GM08714 (cell line): ENCODE results near the gene UBASH3A.

ENCODE experiments used
- H3K4me3 ChIP-seq: fragments of 200-500 bp; sonication (Bioruptor generic); 2 replicates; pipeline ENCODE4 v1.5.1; 2014; ENCODE audit warnings: mild to moderate bottlenecking, low read length, inconsistent platforms
- ZNF274 ChIP-seq: IDR thresholded peaks from 2 replicates; pipeline ENCODE4 v1.6.1; 2012; ENCODE audit warnings: mild to moderate bottlenecking, low read depth, low read length

Gene UBASH3A

DNA sequence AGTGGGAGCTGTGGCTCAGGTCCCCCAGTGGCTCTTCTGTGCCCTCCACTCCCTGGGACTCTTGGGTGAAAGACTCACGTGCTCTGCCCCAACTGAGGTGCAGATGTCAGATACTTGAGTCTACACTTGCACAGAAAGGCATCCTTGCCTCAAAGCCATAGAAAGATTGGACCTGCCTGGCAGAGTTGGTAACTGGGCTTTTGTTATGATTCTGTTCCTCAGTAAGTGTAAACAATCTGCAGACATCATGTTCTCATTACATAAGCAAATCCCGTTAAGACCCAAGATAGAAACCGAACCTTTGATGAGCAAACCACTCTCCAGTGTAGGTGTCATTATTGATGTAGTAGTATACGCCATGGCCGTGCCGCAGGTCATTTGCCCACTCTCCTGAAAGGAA lies 82.4 kb downstream of the UBASH3A start:
- TF ChIP-seq ZNF274: no peak
- no peak overlapping the region for H3K4me3 ChIP-seq

GRCh38 chr21:42486531-42486930 lies 82.8 kb downstream of the UBASH3A start:
- TF ChIP-seq ZNF274: no peak
- H3K4me3 ChIP-seq: no peak overlapping the region

GRCh38 chr21:42489006-42489563 lies 85.4 kb downstream of the UBASH3A start:
- no peak overlapping the region for H3K4me3 ChIP-seq
- TF ChIP-seq ZNF274: no peak

GRCh38 chr21:42489991-42490390 lies 86.3 kb downstream of the UBASH3A start:
- TF ChIP-seq ZNF274: no peak
- H3K4me3 ChIP-seq: no peak overlapping the region

- no peak for TF ChIP-seq ZNF274
- H3K4me3 ChIP-seq: no peak overlapping the region
Observed at GRCh38 chr21:42490720-42491119, 87.0 kb downstream of the UBASH3A start.

- no peak for TF ChIP-seq ZNF274
- H3K4me3 ChIP-seq: no peak overlapping the region
Observed at GRCh38 chr21:42491328-42491727, 87.6 kb downstream of the UBASH3A start.

GRCh38 chr21:42492201-42492600 lies 88.5 kb downstream of the UBASH3A start:
- no peak for TF ChIP-seq ZNF274
- no peak overlapping the region for H3K4me3 ChIP-seq

DNA sequence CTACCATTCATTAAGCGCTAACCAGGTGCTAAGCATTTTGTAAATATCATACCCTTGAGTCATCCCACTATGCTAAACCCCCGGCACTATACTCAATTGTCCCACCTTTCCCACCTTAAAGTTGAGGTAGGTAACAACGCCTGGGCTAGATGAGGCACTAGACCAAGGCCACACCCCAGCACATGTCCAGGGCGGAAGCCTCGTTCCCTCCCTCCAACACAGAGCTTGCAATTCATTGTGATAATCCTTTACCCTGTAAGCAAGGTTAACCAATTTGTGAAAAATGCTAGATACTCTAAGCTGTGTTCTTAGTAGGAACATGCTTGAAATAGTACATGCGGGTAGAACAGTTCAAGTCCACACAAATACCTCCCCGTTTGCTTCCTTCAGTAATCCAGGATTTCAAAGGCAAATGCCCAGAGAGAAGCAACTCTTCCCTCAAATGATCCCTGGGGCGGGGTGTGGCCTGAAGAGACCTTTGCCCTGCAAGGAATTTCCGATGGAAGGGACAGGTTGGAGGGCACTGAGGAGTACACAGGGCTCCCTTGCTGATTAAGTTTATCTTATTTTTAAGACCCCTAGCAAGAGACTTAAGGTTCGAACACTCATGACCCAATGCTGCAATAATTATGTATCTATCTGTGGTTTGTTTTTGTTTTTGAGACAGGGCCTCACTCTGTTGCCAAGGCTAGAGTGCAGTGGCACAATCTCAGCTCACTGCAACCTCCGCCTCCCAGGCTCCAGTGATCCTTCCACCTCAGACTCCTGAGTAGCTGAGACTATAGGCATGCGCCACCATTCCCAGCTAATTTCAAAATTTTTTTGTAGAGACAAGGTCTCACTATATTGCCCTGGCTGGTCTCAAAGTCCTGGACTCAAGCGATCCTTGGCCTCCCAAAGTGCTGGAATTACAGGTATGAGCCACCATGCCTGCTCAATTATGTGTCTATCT lies 89.7 kb downstream of the UBASH3A start:
- no peak for TF ChIP-seq ZNF274
- no peak overlapping the region for H3K4me3 ChIP-seq

- TF ChIP-seq ZNF274: no peak
- no peak overlapping the region for H3K4me3 ChIP-seq
Observed at GRCh38 chr21:42495027-42495426, 91.3 kb downstream of the UBASH3A start.

DNA sequence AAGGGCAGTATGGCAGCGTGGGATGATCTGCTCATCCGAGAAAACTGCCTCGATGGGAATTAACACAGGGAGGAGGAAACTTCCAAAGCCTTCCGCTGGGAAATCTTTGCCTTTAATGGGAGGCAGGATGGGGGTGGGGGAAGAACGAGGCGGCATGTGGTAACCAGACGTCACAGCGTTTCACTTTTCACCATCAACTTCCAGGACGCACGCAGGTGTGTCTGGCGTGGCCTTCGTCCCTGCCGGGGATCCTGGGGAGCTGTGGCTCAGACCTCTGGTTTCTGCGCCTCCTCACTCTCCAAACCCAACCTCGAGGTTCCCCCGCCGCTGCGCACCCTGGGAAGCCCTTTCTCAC lies 92.0 kb downstream of the UBASH3A start:
- TF ChIP-seq ZNF274: no peak
- peak overlapping the region; percentile 62; the same call in 1 of the 2 replicates for H3K4me3 ChIP-seq

GRCh38 chr21:42496120-42496838 lies 92.6 kb downstream of the UBASH3A start, which contains the start of gene RSPH1:
Gene RSPH1 (minus strand): TSS chr21:42496224. CDS start chr21:42496186, 38 bp downstream.
- TF ChIP-seq ZNF274: no peak
- H3K4me3 ChIP-seq: peak within 1 kb of the TSS; percentile 62; the same call in 1 of the 2 replicates

DNA sequence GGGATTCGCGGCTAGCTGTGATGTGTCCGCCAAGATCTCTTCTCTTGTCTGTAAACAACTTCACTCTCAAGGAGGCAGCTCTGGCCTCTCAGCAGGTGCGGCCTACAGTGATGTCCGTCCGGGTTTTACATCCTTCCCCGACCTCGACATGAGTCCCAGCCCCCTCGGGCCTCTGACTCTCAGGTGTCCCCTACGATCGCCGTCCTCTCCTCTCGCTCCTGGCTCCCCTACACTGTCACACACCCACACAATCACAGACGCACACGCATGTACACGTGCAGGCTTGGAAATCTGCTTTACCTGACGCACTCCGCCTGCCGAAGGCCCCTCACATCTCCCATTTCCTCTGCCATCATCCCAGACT lies 93.1 kb downstream of the UBASH3A start:
- no peak for TF ChIP-seq ZNF274

More for the DNA sequence above, 93.1 kb downstream of the UBASH3A start:
- peak overlapping the region; percentile 54; the same call in 1 of the 2 replicates for H3K4me3 ChIP-seq
